Stromal cell of bone marrow (primary cell): Measurements from ENCODE around the gene CHAC2.
A peak's percentile ranks its signal among the peaks of the same experiment; 100 is the strongest.
"Not testable (repeated sequence)": the region's sequence is repeated elsewhere in the genome, so short reads cannot be mapped to it uniquely, and the experiment has no call there.

Experiments used
- DNase-seq: peaks from one replicate; pipeline ENCODE4 v3.0.0-alpha.2; 2012; ENCODE audit warnings: low read depth

The CHAC2 gene

GRCh38 chr2:53778536-53779162, 11.0 kb downstream of the CHAC2 start:
- DNase-seq = no peak

GRCh38 chr2:53780056-53780455, 12.5 kb downstream of the CHAC2 start:
- no peak for DNase-seq

- no peak for DNase-seq
Observed at GRCh38 chr2:53782676-53783075, 15.1 kb downstream of the CHAC2 start.

GRCh38 chr2:53784436-53784835, 16.8 kb downstream of the CHAC2 start:
- no peak for DNase-seq

- DNase-seq = no peak
Observed at GRCh38 chr2:53785366-53785765, 17.8 kb downstream of the CHAC2 start.

GRCh38 chr2:53786352-53786704, 18.7 kb downstream of the CHAC2 start:
- DNase-seq = peak; percentile 35

- DNase-seq = peak; percentile 59
Observed at GRCh38 chr2:53786705-53787613, 19.4 kb downstream of the CHAC2 start, which contains the start of the genes ASB3 and ERLEC1. TSS of gene ASB3 (minus strand) at chr2:53786953. CDS start at chr2:53765572, 21,381 bp downstream. TSS of gene ERLEC1 (plus strand) at chr2:53787044. CDS start at chr2:53787211, 167 bp downstream.

- DNase-seq = no peak
Observed at GRCh38 chr2:53787614-53788289, 20.1 kb downstream of the CHAC2 start.

GRCh38 chr2:53793261-53793660, 25.7 kb downstream of the CHAC2 start:
- DNase-seq = no peak

- no peak for DNase-seq
Observed at GRCh38 chr2:53793821-53794220, 26.2 kb downstream of the CHAC2 start.

GRCh38 chr2:53801547-53801946, 33.9 kb downstream of the CHAC2 start:
- no peak for DNase-seq

- no peak for DNase-seq
Observed at GRCh38 chr2:53802617-53803151, 35.1 kb downstream of the CHAC2 start.

GRCh38 chr2:53811601-53812000, 44.0 kb downstream of the CHAC2 start:
- no peak for DNase-seq

GRCh38 chr2:53813151-53813550, 45.5 kb downstream of the CHAC2 start:
- DNase-seq = no peak

GRCh38 chr2:53818854-53819435, 51.3 kb downstream of the CHAC2 start:
- DNase-seq = no peak

- no peak for DNase-seq
Observed at GRCh38 chr2:53819634-53820033, 52.0 kb downstream of the CHAC2 start.

GRCh38 chr2:53820048-53820447, 52.4 kb downstream of the CHAC2 start:
- DNase-seq = no peak

GRCh38 chr2:53820711-53821110, 53.1 kb downstream of the CHAC2 start:
- no peak for DNase-seq

GRCh38 chr2:53821810-53822209, 54.2 kb downstream of the CHAC2 start:
- no peak for DNase-seq

GRCh38 chr2:53823639-53824038, 56.0 kb downstream of the CHAC2 start:
- not testable (repeated sequence) for DNase-seq
